GM21825 (cell line): ENCODE results near the gene ANKRD13B.

Source experiments
- ATAC-seq: cut with Tn5 transposase; IDR thresholded peaks from one replicate; pipeline ENCODE4 v1.9.1; 2021; ENCODE audit warnings: mild to moderate bottlenecking, moderate library complexity; ENCODE audit not compliant: unreplicated experiment

Gene ANKRD13B

DNA sequence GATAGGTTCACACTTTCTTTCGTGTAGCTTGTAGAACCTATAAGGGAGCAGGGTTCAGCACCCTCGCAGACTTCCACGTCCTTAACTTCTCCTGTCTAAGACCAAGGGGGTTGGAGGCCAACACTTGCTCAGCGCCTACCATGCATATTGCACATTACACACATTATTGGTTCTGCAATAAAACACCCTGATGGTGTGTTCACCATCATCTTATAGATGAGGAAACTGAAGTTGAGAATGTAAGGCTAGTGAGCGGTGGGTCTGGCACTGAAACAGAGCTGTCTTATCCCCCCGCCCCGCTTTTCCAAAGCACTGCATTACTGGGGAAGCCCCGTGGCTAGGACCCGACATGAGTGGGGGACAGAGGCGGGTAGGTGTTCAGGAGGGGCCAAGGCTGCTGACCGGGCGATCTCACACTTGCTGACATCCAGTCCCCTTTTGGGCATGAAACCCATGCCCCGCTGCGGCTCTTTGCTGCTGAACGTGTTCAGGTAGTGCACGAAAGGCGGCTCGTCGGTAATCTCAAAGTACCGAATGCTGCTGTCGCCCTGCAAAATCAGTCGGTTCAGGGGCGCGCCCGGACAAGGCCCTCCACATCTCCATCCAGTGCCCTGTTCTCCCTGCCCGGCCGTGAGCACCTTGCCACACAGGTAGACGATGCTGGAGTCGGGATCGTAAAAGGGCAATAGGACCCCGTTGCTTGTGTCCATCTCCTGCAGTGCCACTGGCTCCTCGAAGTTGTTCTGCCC lies 23.5 kb downstream of the ANKRD13B start:
- no peak for ATAC-seq

DNA sequence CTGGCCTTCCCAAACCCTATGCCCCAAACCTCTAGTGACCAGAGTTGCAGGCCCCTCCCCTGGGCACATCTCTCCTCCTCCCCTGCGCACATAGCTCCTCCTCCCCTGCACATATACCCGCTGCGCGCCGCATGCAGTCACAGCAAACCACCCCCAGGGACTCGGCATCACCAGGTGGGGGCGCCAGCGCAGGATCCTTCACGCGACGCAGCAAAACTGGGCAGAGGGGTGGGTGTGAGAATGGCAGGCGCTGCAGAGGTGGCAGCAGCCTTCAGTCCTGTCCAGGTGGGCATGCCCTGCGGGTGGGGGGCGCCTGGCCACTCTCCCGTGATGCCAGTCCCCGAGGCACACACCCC lies 24.2 kb downstream of the ANKRD13B start:
- peak; percentile 49 for ATAC-seq

DNA sequence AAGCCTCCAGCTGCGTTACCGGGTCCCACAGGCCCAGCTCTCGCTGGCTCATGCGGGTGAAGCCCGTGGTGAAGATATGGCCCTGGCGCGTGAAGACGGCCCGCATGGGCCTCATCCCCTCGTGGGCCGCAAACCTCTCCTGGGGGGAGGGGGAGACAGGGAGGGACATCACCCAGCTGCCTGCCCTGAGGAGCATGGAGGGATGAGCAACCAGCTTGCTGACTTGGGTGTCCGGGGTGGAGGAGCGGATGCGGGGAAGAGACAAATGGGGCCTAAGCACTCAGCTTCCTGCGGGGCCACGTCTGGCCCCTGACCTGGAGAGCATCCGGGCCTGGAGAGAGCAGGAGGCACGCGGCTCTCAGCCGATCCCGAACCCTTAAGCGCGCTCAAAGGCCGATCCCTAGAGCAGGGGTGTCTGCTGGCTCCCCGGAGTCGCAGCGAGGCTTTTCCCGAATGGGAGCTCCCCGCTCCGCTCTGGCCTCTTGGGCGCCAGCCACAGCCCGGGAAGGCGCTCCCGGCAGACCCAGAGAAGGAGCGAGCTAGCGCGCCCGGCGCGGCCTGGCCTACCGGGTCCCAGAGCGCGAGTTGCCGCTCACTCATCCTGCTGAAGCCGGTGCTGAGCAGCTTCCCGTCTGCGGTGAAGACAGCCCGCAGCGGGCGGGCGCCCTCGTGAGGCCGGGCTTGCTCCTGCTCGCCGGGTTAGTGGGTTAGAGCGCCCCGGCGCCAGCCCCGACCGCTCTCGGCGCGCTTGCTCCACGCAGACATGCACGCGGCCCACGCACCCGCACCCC lies 24.7 kb downstream of the ANKRD13B start:
- ATAC-seq: peak; percentile 32

DNA sequence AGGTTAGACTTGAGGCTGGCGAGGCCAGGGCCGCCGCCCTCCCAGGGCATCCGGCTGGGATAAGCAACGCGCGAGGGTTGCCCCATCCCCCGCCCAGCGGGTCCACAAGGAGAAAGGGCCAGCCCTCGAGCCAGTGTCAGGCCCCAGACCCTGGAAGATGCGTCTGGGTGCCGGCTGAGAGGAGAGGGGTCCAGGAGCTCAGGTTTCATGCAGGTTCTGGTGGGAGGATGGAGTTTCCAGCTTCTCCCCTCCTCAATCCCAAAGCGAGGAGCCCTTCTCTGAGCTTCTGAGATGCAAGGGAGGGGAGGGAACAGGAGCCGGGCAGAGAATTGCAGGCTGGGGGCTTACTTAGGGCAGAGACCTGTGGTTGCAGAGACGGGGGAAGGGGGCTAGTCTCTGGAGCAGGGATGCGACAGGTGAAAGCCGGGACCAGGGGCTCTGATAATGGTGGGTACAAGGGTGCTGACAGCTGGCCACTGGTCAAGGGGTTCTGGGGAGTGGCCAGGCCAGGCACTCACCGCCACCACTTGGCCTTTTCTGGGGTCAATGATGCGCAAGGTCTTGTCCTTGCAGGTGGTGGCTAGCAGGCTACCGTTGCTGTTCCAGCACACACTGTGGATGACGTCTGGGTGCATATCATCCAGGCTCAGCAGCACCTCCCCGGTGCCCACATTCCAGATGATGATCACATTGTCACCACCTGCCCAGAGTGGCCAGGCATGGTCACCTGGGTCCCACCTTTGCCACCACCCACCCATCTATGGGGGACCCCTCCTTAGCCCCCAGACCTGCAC lies 25.5 kb downstream of the ANKRD13B start:
- no peak for ATAC-seq

DNA sequence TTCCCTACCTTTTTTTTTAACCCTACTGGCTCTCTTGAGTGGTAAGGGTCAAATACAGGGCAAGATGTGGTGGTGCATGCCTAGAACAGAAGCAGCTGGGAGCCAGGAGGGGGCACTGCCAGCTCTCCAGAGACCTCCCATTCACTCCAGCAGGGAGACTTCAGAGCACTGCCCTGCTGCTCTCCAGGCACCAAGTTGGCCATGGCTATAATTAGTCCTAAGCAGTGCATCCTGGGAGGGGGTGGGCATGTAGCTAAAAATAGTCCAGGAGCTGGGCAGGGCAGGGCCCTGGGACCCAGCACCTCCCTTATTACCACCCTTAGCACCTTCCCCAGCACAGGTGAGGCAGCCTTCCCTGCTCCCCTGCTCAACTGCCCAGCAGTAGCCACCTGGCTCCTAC lies 26.3 kb downstream of the ANKRD13B start:
- no peak for ATAC-seq

DNA sequence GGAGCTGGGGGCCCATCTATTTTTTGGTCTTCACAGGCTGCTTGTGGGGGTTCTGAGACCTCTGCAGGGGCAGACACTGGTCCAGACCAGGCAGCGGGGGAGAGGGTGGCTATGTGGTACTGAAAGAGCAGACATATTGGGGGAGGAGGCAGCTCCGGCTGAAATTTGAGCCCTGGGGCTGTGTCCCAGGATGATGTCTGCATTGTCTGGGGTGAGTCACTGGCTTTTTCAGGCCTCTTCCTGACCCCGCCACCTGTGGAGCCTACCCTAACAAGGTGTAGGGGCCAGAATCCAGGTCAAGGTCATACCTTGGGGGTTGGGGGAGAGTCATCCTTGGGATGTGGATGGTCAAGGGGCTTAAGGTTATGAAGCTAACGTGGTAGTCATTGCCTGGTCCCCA lies 27.3 kb downstream of the ANKRD13B start:
- no peak for ATAC-seq

DNA sequence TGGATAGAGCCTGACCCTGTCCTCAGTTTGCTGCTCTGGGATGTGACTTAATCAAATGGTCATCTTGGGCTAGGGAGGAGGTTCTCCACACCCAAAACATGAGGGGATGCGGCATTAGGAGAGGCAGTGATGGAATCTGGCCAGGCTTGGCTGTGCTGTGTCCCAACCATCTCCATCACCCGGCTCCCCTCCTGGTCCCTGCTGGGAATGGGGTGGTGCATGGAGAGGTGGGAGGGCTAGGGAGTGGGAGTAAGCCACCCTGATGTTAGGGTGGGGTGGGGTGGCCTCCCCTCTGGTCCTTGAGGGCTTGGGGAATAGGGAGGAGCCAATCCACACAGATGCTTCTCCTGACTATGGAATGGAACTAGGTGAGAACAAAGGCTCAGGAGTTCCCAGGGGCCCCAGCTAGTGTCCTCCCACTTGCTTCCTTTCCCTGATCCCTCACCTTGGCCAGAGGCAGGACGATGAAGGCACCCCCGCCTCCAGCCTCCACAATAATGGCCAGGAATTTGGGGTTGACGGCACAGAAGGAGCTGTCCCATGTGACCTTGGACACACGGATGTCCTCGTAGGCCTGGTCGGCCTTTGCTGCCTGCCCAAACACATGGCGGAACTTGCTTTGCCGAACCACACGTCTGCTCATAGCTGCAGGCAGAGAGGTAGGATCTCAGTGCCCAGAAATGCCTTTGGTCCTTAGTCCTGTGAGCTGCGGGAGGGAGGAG lies 28.0 kb downstream of the ANKRD13B start:
- no peak for ATAC-seq

DNA sequence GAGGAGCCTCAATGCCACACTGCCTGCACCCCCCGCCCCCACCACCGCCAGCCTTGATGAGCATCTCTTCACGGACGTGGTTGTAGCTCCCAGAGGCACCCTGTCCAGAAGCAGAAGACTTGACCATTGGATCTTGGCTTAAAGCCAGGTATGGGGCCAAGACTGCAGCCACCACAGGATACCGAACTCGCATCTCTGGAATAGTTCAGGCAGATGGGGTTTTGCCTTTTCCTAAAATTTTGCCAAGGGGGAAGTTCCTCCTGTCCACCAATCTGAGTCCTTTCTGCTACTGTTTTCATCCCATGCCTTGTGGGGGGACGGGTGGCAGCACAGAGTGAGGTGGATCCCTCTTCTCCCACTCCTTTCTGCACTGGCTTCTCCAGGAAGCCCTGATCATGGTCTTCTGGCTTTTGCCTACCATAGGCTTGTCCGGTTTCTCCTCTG lies 28.8 kb downstream of the ANKRD13B start:
- ATAC-seq: no peak

DNA sequence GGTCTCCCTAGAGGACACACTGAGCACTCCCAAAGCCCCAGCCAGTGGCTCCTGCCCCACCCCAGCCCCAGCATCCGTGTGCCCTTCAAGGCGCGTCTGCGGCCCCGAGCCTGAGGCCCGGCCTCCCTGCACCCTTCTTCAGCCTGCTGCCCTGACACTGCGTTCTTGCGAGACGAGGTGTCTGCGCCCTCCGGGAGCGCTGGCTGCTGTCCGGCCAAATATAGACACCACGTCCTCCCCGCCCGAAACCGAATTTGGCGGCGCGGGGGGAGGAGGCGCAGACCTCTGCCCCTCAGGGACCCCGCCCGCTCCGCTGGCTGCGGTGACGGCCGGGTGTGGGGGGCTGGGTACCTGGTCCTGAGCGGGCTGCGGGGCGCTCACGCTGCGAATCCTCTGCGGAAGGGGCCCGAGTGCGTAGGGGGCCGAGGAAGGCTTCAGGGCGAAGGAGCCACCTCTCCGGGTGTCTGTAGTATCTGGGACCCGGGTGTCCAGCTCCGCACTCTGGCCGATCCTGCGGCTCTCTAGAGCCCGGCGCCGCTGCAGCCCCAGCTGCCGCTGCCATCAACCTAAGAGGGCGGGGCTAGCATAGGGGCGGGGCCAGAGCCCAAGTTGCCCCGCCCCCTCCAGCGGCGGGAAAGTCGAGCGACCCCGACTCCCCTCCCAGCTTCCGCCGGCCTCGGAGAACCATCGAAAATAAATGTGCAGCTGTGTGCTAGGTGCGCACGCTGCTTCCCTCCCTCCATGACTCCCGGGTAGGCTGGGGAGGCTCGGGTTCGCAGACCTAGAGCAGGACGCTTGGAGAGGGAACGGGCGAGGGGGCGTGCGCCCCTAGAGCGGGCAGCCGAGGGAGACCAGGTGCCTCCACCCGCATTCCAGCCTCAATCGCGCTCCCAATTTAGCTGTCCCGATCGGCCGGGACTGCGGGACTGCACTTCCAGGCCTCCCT lies 29.7 kb downstream of the ANKRD13B start, which contains the start of gene CORO6:
Gene CORO6, minus strand, starts transcription at position 576 of the 946 bp plus-strand sequence. CDS start 1,491 bp downstream, outside the sequence.
- peak; percentile 44 for ATAC-seq

DNA sequence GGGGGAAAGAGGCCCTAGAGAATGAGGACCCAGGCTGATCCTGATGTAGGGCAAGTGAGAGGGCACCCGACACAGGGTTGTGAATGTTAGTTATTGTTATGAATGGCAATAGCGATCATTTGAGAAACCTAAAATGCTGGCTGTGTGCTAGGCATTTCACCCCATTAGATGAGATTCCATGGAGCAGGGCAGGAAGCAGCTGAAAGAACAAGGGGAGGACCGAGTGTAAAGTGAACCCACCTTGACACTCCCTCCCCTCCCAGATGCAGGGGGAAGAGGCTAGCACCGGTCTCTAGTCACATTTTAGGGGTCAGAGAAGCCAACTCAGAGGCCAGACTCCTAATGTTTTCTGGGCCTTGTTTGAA lies 30.3 kb downstream of the ANKRD13B start:
- no peak for ATAC-seq

DNA sequence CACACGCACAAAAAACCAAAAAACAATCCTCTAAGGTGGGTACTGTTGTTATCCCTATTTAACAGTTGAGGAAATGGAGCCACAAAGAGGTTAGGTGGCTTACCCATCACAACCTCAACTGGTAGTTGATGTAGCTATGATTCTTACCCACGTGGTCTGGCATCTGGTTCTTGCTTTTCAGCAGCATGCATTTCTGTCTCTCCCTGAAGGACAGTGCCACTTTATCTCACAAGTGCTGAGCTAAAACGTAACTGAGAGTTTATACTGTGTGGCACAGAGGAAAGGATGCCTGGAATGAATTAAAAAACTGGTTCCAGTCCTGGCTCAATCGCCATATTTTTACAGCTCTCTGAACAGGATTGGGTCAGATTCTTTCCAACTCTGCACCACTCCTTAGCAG lies 31.7 kb downstream of the ANKRD13B start:
- ATAC-seq: no peak

DNA sequence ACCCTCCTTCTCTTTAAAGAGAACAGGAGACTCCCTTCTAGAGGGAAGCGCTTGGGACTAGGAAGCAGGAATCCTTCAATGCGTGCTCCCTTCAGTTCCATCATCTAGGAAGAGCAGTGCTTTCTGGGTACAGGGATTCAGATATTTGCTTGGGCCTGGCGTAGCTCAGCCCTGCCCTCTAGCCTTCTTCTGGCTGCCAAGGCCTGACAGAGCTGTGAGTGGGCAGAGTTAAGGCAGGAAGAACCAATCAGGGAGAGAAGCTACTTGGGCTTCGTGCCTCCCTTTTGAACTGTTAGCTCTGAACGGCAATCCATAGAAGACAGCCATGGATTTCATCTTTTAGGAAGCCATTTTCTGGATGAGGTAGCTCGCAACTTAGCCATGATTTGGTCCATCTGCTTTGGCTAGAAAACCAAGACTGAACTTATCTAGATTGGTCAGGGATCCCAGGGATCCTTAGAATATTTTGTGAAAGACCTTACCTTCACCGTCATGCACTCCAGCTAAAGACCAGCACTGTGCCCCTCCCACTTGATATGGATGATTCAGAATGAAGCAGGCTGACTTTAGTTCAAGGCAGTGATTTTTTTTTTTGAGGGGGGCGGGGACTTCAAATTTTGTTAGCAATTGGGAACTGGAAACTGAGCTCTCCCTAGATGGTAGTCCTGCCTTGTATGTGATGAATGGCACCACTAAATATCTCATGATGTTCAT lies 32.3 kb downstream of the ANKRD13B start:
- ATAC-seq: no peak

DNA sequence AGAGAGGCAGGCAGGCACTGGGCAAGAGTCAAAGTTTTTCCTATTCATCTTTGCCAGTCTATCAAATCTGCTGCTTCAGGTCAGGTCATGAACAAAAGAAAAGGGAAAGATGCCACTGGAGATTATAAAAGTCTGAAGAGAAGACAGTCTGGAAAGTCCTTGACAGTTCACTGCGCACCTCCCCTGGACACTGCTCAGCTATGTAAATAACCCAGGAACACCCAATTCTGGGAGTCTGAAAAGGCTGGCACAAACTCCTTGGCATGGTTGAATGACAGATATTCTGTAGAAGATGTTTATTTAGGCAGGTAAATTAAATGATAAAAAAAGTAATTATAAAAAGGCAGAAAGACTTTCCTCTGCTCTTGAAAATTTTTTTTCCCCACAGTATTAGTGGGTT lies 35.0 kb downstream of the ANKRD13B start:
- ATAC-seq: no peak

DNA sequence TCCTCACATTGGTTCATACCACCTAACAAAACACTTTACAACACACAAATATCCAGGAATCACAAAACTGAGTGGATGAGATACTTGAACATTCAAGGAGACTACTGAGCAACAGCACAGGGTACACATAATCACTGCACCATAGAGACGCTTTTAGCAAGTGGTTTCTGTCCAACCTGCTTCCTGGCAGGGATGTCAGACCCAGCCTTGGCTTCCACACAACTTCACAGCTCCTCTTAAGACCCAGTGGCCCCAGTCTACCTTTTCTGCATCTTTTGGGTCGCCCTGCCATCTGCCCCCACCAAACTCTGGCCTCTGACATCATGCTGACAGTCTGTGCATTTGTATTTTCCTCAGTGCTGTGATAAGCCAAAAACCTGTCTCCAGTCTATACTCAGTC lies 35.7 kb downstream of the ANKRD13B start:
- ATAC-seq: no peak

DNA sequence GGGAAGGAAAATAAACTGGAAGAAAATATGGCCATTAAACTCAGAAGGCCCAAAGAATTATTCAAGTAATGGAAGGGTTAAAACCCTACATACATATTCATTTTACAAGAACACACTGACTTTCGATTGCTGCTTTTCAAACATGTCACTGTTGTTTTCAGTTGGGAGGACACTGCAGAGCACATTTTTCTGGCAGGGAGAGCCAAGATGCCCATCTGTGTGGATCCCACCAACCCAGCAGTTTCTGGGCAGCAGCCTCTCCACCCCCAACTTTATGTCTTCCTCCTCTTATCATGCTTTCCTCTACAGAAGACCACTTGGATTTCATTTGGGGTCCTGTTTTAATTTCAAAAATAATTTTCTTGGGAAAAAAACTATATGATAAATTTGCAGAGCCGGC lies 36.9 kb downstream of the ANKRD13B start:
- ATAC-seq: no peak

DNA sequence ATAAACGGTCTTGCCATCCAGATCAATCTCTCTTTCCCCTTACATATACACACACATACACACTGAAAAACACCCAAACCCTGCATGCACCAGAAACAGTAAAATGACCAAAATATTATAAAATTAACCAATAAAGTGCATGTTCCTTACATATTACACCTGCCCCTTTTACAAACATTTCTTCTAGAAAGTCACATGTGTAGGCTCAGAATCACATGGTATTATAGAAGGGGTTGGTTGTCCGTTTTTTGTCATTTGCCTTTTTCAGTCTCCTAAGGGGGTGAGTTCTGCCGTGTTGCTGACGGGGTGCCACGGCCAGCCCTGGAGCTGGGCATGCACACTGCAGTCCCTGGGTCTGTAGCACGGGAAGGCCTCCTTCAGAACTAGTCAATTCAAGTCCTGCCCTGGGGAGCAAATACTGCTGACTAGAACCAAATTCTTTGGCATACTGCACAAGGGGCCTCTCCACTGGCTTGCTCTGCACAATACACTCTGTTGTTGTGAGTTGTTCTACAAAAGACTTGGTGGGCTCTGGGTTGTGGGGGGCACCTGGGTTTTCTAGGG lies 37.8 kb downstream of the ANKRD13B start:
- no peak for ATAC-seq

DNA sequence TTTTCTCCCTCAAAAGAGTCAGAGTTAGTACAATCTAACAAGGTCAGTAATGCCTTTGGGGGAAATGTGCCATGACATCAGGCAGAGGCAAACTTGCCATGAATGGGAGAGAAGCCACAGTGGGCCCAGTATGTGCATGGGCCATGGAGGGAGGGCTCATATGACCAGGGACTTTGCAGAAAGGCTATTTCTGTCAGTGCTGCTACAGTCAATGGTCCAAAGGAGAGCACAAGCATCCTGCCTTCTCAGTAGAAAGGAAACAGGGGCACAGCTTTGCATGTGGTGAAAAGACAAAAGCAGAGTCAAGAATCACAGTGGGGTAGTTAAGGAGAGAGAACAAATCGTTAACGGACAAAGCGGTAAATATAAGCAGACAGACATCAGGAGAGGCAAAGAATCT lies 41.0 kb downstream of the ANKRD13B start:
- no peak for ATAC-seq

DNA sequence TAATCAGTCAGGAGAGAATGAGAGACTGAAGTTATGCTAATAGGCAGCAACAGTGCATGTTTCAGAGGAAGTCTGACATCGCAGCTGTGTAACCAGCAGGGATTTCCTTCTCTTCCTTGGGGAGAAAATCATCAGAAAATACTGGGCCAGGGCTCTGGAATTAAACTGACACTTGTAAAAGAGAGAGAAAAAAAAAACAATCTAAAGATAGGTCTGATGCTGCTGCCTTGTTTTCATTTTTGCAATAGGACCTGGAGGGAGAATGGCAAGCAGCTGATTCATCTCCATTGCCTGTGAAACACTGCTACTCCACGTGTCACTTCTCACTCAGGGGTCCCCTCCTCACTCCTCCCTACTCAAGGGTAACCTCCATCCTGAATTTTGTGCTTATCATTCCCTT lies 47.5 kb downstream of the ANKRD13B start:
- ATAC-seq: no peak
